ENCODE results near the gene NEIL3. TPM values are rescaled to one million over a fixed set of nuclear protein-coding genes. Genes with fewer than 3 reads are reported as not detected.
A peak's percentile ranks its signal among the peaks of the same experiment; 100 is the strongest.

The NEIL3 gene
- total and polyA plus RNA-seq, 9 of the 15 experiments (the other 6 are each of a cell fraction or from before 2014, with no cell fraction given) = 2.7 to 23.3 (median 12.9) TPM

- H3K27me3 ChIP-seq (ENCODE audit: control insufficient read depth in 2 of 2, insufficient read depth in 2 of 2, low read length in 2 of 2) = no peaks in the 10 kb centered on the region
- H3K4me2 ChIP-seq (ENCODE audit: insufficient read depth, low read length) = no peak overlapping the region
- CTCF ChIA-PET (ENCODE audit: low intra/inter-chr PET ratio) = no interaction called here
- POLR2A ChIA-PET = interaction anchor here (0.7 kb wide), 1 partner anchor 13 kb away, joined by 3 read pairs; no protein-coding TSS in a partner anchor
- H3K4me3 ChIP-seq = no peak overlapping the region
- H3K9me3 ChIP-seq (replicated peaks; ENCODE audit: control insufficient read depth, insufficient read depth, low read depth, low read length) = no peaks in the 10 kb centered on the region; the same call in 1 of the 2 replicates
- no peaks in the 10 kb centered on the region for H4K20me1 ChIP-seq (replicated peaks; ENCODE audit: control insufficient read depth, insufficient read depth, low read length)
- no peaks in the 10 kb centered on the region for H3K79me2 ChIP-seq (ENCODE audit: control insufficient read depth, insufficient read depth, low read length)
- peak; percentile 56; the same call in 1 of the 2 replicates for TF ChIP-seq ZNF707 (CRISPR knock-in tag; conservative IDR thresholded peaks at IDR 0.05)
- no peak for TF ChIP-seq ZBTB7A (IDR thresholded peaks at IDR 0.05; ENCODE audit: borderline replicate concordance, control insufficient read depth, low read depth, low read length)
- TF ChIP-seq HMBOX1 (IDR thresholded peaks at IDR 0.05) = peak; percentile 49
- in situ Hi-C loops (cut with MboI) (no loop called here), intact Hi-C loops (cut with micrococcal nuclease) (no loop called here)
- no peaks in the 10 kb centered on the region for H3K36me3 ChIP-seq (ENCODE audit: control insufficient read depth, insufficient read depth, low read length)
- WGBS (ENCODE audit: insufficient coverage, low coverage, missing lambda C conversion rate) = 12% methylated on average over 4 of the region's 4 CpGs
- DNase-seq (ENCODE audit: extremely low read depth in 1 of 4, low spot score in 3 of 4) (no peak), FAIRE-seq (no peak), ATAC-seq (0 out of 3 replicates have a peak, but pooled peaks have one; percentile 32)
- H2AFZ ChIP-seq (ENCODE audit: low read depth, low read length) = peak overlapping the region; percentile 55; the same call in 1 of the 2 replicates
- no peak overlapping the region for H3K9ac ChIP-seq (ENCODE audit: insufficient read depth in 1 of 2, low read depth in 2 of 2, low read length in 2 of 2)
- no peak overlapping the region for H3K27ac ChIP-seq (ENCODE audit: extremely low read depth, low read depth, low read length)
- no TSS peak for BruUV-seq (replicated peaks)
- no peaks in the 10 kb centered on the region for H3K4me1 ChIP-seq (replicated peaks in 1 of 2; ENCODE audit: control insufficient read depth in 2 of 2, insufficient read depth in 2 of 2, low read length in 2 of 2)
- no peaks in the 10 kb centered on the region for H3K9me1 ChIP-seq (ENCODE audit: control insufficient read depth, insufficient read depth, low read length)
Observed at GRCh38 chr4:177301126-177301639, 8.5 kb upstream of the NEIL3 start.
